ENCODE measurements around the gene NME1. TPM values are rescaled to one million over a fixed set of nuclear protein-coding genes. Genes with fewer than 3 reads are reported as not detected.

NME1 gene
- total RNA-seq, 2 experiments from 2014 or later, result 11.0 to 15.6 TPM

- intact Hi-C loops (cut with DNase I, micrococcal nuclease), result no loop called here
- ATAC-seq (ENCODE audit: poor library complexity) (no peak), DNase-seq (peak in 2 of 14 experiments; percentile 35 to 47)
- Mint-ChIP-seq H3K4me3 (no peak overlapping the region), H3K9me3 (no peaks in the 10 kb centered on the region), H3K27me3 (no peaks in the 10 kb centered on the region), H3K4me1 (ENCODE audit: low read depth) (no peaks in the 10 kb centered on the region), H3K36me3 (ENCODE audit: low read depth) (no peaks in the 10 kb centered on the region), H3K27ac (no peak overlapping the region)
- H3K36me3 ChIP-seq (ENCODE audit: insufficient read depth, low read length), result no peaks in the 10 kb centered on the region
- no peak for TF ChIP-seq CTCF (IDR thresholded peaks at IDR 0.05)
- CTCF ChIA-PET, result no interaction called here
- no peaks in the 10 kb centered on the region for H3K27me3 ChIP-seq (ENCODE audit: control insufficient read depth in 1 of 2, insufficient read depth in 2 of 2, low read length in 2 of 2)
- POLR2A ChIA-PET, result no interaction called here
- no peak overlapping the region for H3K27ac ChIP-seq (ENCODE audit: low read depth in 1 of 2, low read length in 2 of 2)
- H3K4me1 ChIP-seq (ENCODE audit: insufficient read depth, low read length), result no peaks in the 10 kb centered on the region
- no peak overlapping the region for H3K4me3 ChIP-seq (ENCODE audit: low read length)
- no peaks in the 10 kb centered on the region for H3K9me3 ChIP-seq (ENCODE audit: control insufficient read depth in 1 of 2, insufficient read depth in 1 of 2, low read length in 2 of 2)
These were observed 25.3 kb upstream of the NME1 start for GRCh38 chr17:51128076-51128475.

GRCh38 chr17:51132964-51133319 lies 20.4 kb upstream of the NME1 start:
- Mint-ChIP-seq H3K36me3 (ENCODE audit: low read depth) (no peaks in the 10 kb centered on the region), H3K27ac (no peak overlapping the region), H3K9me3 (no peaks in the 10 kb centered on the region), H3K4me3 (no peak overlapping the region), H3K4me1 (ENCODE audit: low read depth) (no peaks in the 10 kb centered on the region), H3K27me3 (no peaks in the 10 kb centered on the region)
- ATAC-seq (ENCODE audit: poor library complexity), result no peak
- intact Hi-C loops (cut with DNase I, micrococcal nuclease), result no loop called here
- Histone ChIP-seq H3K4me3 (ENCODE audit: low read length) (no peak overlapping the region), H3K27ac (ENCODE audit: low read depth in 1 of 2, low read length in 2 of 2) (no peak overlapping the region), H3K36me3 (ENCODE audit: insufficient read depth, low read length) (no peaks in the 10 kb centered on the region), H3K9me3 (ENCODE audit: control insufficient read depth in 1 of 2, insufficient read depth in 1 of 2, low read length in 2 of 2) (no peaks in the 10 kb centered on the region), H3K27me3 (ENCODE audit: control insufficient read depth in 1 of 2, insufficient read depth in 2 of 2, low read length in 2 of 2) (no peaks in the 10 kb centered on the region), H3K4me1 (ENCODE audit: insufficient read depth, low read length) (no peaks in the 10 kb centered on the region)
- ChIA-PET CTCF (no interaction called here), POLR2A (no interaction called here)
- no peak for TF ChIP-seq CTCF (IDR thresholded peaks at IDR 0.05)
- DNase-seq, result no peak

GRCh38 chr17:51133365-51133764 lies 20.0 kb upstream of the NME1 start:
- TF ChIP-seq CTCF (IDR thresholded peaks at IDR 0.05), result no peak
- Histone ChIP-seq H3K36me3 (ENCODE audit: insufficient read depth, low read length) (no peaks in the 10 kb centered on the region), H3K9me3 (ENCODE audit: control insufficient read depth in 1 of 2, insufficient read depth in 1 of 2, low read length in 2 of 2) (no peaks in the 10 kb centered on the region), H3K4me1 (ENCODE audit: insufficient read depth, low read length) (no peaks in the 10 kb centered on the region), H3K27me3 (ENCODE audit: control insufficient read depth in 1 of 2, insufficient read depth in 2 of 2, low read length in 2 of 2) (no peaks in the 10 kb centered on the region), H3K4me3 (ENCODE audit: low read length) (no peak overlapping the region), H3K27ac (ENCODE audit: low read depth in 1 of 2, low read length in 2 of 2) (no peak overlapping the region)
- intact Hi-C loops (cut with DNase I, micrococcal nuclease), result no loop called here
- Mint-ChIP-seq H3K4me1 (ENCODE audit: low read depth) (no peaks in the 10 kb centered on the region), H3K27me3 (no peaks in the 10 kb centered on the region), H3K9me3 (no peaks in the 10 kb centered on the region), H3K27ac (no peak overlapping the region), H3K4me3 (no peak overlapping the region), H3K36me3 (ENCODE audit: low read depth) (no peaks in the 10 kb centered on the region)
- POLR2A ChIA-PET, result no interaction called here
- CTCF ChIA-PET, result no interaction called here
- no peak for ATAC-seq (ENCODE audit: poor library complexity)
- no peak for DNase-seq
